NCI-H2196 (cell line): ENCODE measurements around the gene GPC6.

Source experiments
- DNase-seq: peaks from one replicate; lab custom pipeline; 2025; ENCODE audit not compliant: unreplicated experiment; lab: John Stamatoyannopoulos, UW

Gene GPC6

GRCh38 chr13:93767917-93768409 lies 541.4 kb downstream of the GPC6 start:
- no peak for DNase-seq

GRCh38 chr13:93769101-93769500 lies 542.5 kb downstream of the GPC6 start:
- no peak for DNase-seq

- DNase-seq: no peak
Observed at GRCh38 chr13:93769607-93770006, 543.0 kb downstream of the GPC6 start.

GRCh38 chr13:93771227-93771626 lies 544.6 kb downstream of the GPC6 start:
- DNase-seq: no peak

- DNase-seq: no peak
Observed at GRCh38 chr13:93771782-93772181, 545.2 kb downstream of the GPC6 start.

GRCh38 chr13:93774506-93774905 lies 547.9 kb downstream of the GPC6 start:
- no peak for DNase-seq

- DNase-seq: no peak
Observed at GRCh38 chr13:93775027-93775426, 548.4 kb downstream of the GPC6 start.

- no peak for DNase-seq
Observed at GRCh38 chr13:93775507-93776108, 549.0 kb downstream of the GPC6 start.

GRCh38 chr13:93776936-93777335 lies 550.3 kb downstream of the GPC6 start:
- no peak for DNase-seq

- DNase-seq: no peak
Observed at GRCh38 chr13:93777504-93777903, 550.9 kb downstream of the GPC6 start.

GRCh38 chr13:93778548-93778947 lies 551.9 kb downstream of the GPC6 start:
- DNase-seq: no peak

- no peak for DNase-seq
Observed at GRCh38 chr13:93784191-93784590, 557.6 kb downstream of the GPC6 start.

GRCh38 chr13:93786846-93787489 lies 560.4 kb downstream of the GPC6 start:
- no peak for DNase-seq

- no peak for DNase-seq
Observed at GRCh38 chr13:93788456-93788855, 561.8 kb downstream of the GPC6 start.

GRCh38 chr13:93789058-93789457 lies 562.5 kb downstream of the GPC6 start:
- no peak for DNase-seq

GRCh38 chr13:93794197-93794885 lies 567.7 kb downstream of the GPC6 start:
- DNase-seq: no peak

- no peak for DNase-seq
Observed at GRCh38 chr13:93797463-93797862, 570.9 kb downstream of the GPC6 start.

- no peak for DNase-seq
Observed at GRCh38 chr13:93800342-93800741, 573.7 kb downstream of the GPC6 start.

- DNase-seq: no peak
Observed at GRCh38 chr13:93805736-93806135, 579.1 kb downstream of the GPC6 start.

GRCh38 chr13:93806861-93807260 lies 580.3 kb downstream of the GPC6 start:
- DNase-seq: no peak

GRCh38 chr13:93810264-93810663 lies 583.7 kb downstream of the GPC6 start:
- no peak for DNase-seq

GRCh38 chr13:93811071-93811737 lies 584.6 kb downstream of the GPC6 start:
- DNase-seq: no peak
